ENCODE measurements around the gene CENPT.
"Not testable (repeated sequence)": the region's sequence is repeated elsewhere in the genome, so short reads cannot be mapped to it uniquely, and the experiment has no call there.

Gene CENPT

GRCh38 chr16:67874372-67874771 lies 26.9 kb upstream of the CENPT start:
- no peak for DNase-seq

GRCh38 chr16:67873435-67874370 lies 26.2 kb upstream of the CENPT start:
- DNase-seq = no peak

GRCh38 chr16:67872631-67873434 lies 25.3 kb upstream of the CENPT start, which contains the start of gene EDC4:
TSS of gene EDC4 (plus strand) at chr16:67873052. CDS start at chr16:67873262, 210 bp downstream.
- DNase-seq = peak; percentile 84

- no peak for DNase-seq
Observed at GRCh38 chr16:67872131-67872630, 24.7 kb upstream of the CENPT start.

GRCh38 chr16:67871256-67871655 lies 23.8 kb upstream of the CENPT start:
- DNase-seq = no peak

- no peak for DNase-seq
Observed at GRCh38 chr16:67869653-67870052, 22.2 kb upstream of the CENPT start.

- no peak for DNase-seq
Observed at GRCh38 chr16:67868290-67868689, 20.8 kb upstream of the CENPT start.

- DNase-seq = no peak
Observed at GRCh38 chr16:67865318-67865717, 17.8 kb upstream of the CENPT start.

- no peak for DNase-seq
Observed at GRCh38 chr16:67864594-67864993, 17.1 kb upstream of the CENPT start.

GRCh38 chr16:67864044-67864443 lies 16.6 kb upstream of the CENPT start:
- DNase-seq = not testable (repeated sequence)

GRCh38 chr16:67862623-67863583 lies 15.4 kb upstream of the CENPT start:
- no peak for DNase-seq

GRCh38 chr16:67861877-67862276 lies 14.4 kb upstream of the CENPT start:
- no peak for DNase-seq

- no peak for DNase-seq
Observed at GRCh38 chr16:67860589-67861398, 13.3 kb upstream of the CENPT start.

GRCh38 chr16:67858500-67858899 lies 11.0 kb upstream of the CENPT start:
- DNase-seq = no peak

GRCh38 chr16:67857547-67858233 lies 10.2 kb upstream of the CENPT start:
- DNase-seq = no peak

GRCh38 chr16:67856927-67857546 lies 9.5 kb upstream of the CENPT start:
- no peak for DNase-seq

GRCh38 chr16:67855789-67856188 lies 8.3 kb upstream of the CENPT start:
- no peak for DNase-seq

GRCh38 chr16:67853670-67854069 lies 6.2 kb upstream of the CENPT start:
- no peak for DNase-seq

- DNase-seq = no peak
Observed at GRCh38 chr16:67848118-67848517, 625 bp upstream of the CENPT start.

- peak; percentile 94 for DNase-seq
Observed at GRCh38 chr16:67846320-67847063, 1.0 kb downstream of the CENPT start, which contains the start of gene NUTF2. TSS of gene NUTF2 (plus strand) at chr16:67846933. CDS start at chr16:67865131, 18,198 bp downstream.

Measured in activated gamma-delta T cell treated with Interleukin-2 at 50 U/mL for 16 hours (primary cell).